HEK293T (cell line): ENCODE results near the gene C6.

Experiments used
- CTCF ChIA-PET: fragments of 350-600 bp; formaldehyde crosslinking; extraction: SDS; loops from one replicate; lab custom pipeline; 2021; ENCODE audit warnings: antibody characterized with exemption, inconsistent platforms; lab: Yijun Ruan, JAX
- POLR2A ChIA-PET: fragments of 350-600 bp; formaldehyde crosslinking; extraction: SDS; loops from one replicate; lab custom pipeline; 2020; ENCODE audit warnings: antibody characterized with exemption, inconsistent platforms; lab: Yijun Ruan, JAX
- DNase-seq: peaks from one replicate; pipeline ENCODE4 v3.0.0; 2012; ENCODE audit warnings: mixed read lengths; ENCODE audit errors: extremely low spot score
- ARNT ChIP-seq: fragments of 450-650 bp; IDR thresholded peaks from 2 replicates; pipeline ENCODE4 v1.6.1; 2017; ENCODE audit warnings: mild to moderate bottlenecking
- BHLHE40 ChIP-seq: fragments of 450-650 bp; IDR thresholded peaks from 2 replicates; pipeline ENCODE4 v1.6.1; 2016; ENCODE audit warnings: mild to moderate bottlenecking, moderate library complexity, borderline replicate concordance
- CTBP1 ChIP-seq: fragments of 450-650 bp; IDR thresholded peaks from 2 replicates; pipeline ENCODE4 v1.6.1; 2016; ENCODE audit warnings: borderline replicate concordance
- ELF4 ChIP-seq: fragments of 450-650 bp; IDR thresholded peaks from 2 replicates; pipeline ENCODE4 v1.6.1; 2017; ENCODE audit warnings: antibody characterized with exemption
- FOXA1 ChIP-seq: fragments of 450-650 bp; IDR thresholded peaks from 2 replicates; pipeline ENCODE4 v1.6.1; 2016; ENCODE audit warnings: mild to moderate bottlenecking
- FOXK2 ChIP-seq: fragments of 450-650 bp; IDR thresholded peaks from 2 replicates; pipeline ENCODE4 v1.6.1; 2016; ENCODE audit warnings: mild to moderate bottlenecking
- FOXM1 ChIP-seq: fragments of 450-650 bp; IDR thresholded peaks from 2 replicates; pipeline ENCODE4 v1.6.1; 2017; ENCODE audit warnings: mild to moderate bottlenecking, borderline replicate concordance
- HDGF ChIP-seq: fragments of 450-650 bp; IDR thresholded peaks from 2 replicates; pipeline ENCODE4 v1.6.1; 2017; ENCODE audit warnings: antibody characterized with exemption, borderline replicate concordance
- L3MBTL2 ChIP-seq: fragments of 450-650 bp; conservative IDR thresholded peaks from 2 replicates; pipeline ENCODE4 v1.6.1; 2016; ENCODE audit warnings: mild to moderate bottlenecking
- LEF1 ChIP-seq: fragments of 450-650 bp; IDR thresholded peaks from 2 replicates; pipeline ENCODE4 v1.6.1; 2017; ENCODE audit warnings: mild to moderate bottlenecking, borderline replicate concordance
- NFRKB ChIP-seq: fragments of 450-650 bp; IDR thresholded peaks from 2 replicates; pipeline ENCODE4 v1.6.1; 2016; ENCODE audit warnings: mild to moderate bottlenecking, moderate library complexity
- PKNOX1 ChIP-seq: fragments of 450-650 bp; IDR thresholded peaks from 2 replicates; pipeline ENCODE4 v1.6.1; 2016
- SP1 ChIP-seq: fragments of 450-650 bp; IDR thresholded peaks from 2 replicates; pipeline ENCODE4 v1.6.1; 2017
- SUZ12 ChIP-seq: fragments of 450-650 bp; IDR thresholded peaks from 2 replicates; pipeline ENCODE4 v1.6.1; 2016; ENCODE audit warnings: mild to moderate bottlenecking
- TARDBP ChIP-seq: fragments of 450-650 bp; IDR thresholded peaks from 2 replicates; pipeline ENCODE4 v1.6.1; 2016
- ZNF384 ChIP-seq: fragments of 450-650 bp; IDR thresholded peaks from 2 replicates; pipeline ENCODE4 v1.6.1; 2016

Gene C6

GRCh38 chr5:41157272-41157894 lies 55.9 kb downstream of the C6 start:
- ChIA-PET CTCF (no interaction called here), POLR2A (no interaction called here)
- DNase-seq, result no peak
- no peak for TF ChIP-seq FOXM1
- no peak for TF ChIP-seq TARDBP
- no peak for TF ChIP-seq HDGF
- TF ChIP-seq LEF1, result no peak
- TF ChIP-seq ARNT, result no peak
- no peak for TF ChIP-seq ELF4

GRCh38 chr5:41156739-41157138 lies 56.6 kb downstream of the C6 start:
- DNase-seq, result no peak
- ChIA-PET POLR2A (no interaction called here), CTCF (no interaction called here)
- no peak for TF ChIP-seq PKNOX1
- no peak for TF ChIP-seq BHLHE40
- TF ChIP-seq ARNT, result no peak
- no peak for TF ChIP-seq FOXA1
- TF ChIP-seq FOXK2, result no peak
- TF ChIP-seq NFRKB, result no peak
- TF ChIP-seq SUZ12, result no peak
- no peak for TF ChIP-seq ELF4
- no peak for TF ChIP-seq LEF1
- TF ChIP-seq ZNF384, result no peak
- TF ChIP-seq TARDBP, result no peak
- TF ChIP-seq SP1, result no peak
- no peak for TF ChIP-seq HDGF
- TF ChIP-seq CTBP1, result no peak
- TF ChIP-seq FOXM1, result no peak
- TF ChIP-seq L3MBTL2, result no peak

- TF ChIP-seq FOXM1, result no peak
- TF ChIP-seq SUZ12, result no peak
- no peak for TF ChIP-seq HDGF
- no peak for TF ChIP-seq CTBP1
- ChIA-PET CTCF (no interaction called here), POLR2A (no interaction called here)
- no peak for DNase-seq
Measured at GRCh38 chr5:41154491-41154890, 58.8 kb downstream of the C6 start.

DNA sequence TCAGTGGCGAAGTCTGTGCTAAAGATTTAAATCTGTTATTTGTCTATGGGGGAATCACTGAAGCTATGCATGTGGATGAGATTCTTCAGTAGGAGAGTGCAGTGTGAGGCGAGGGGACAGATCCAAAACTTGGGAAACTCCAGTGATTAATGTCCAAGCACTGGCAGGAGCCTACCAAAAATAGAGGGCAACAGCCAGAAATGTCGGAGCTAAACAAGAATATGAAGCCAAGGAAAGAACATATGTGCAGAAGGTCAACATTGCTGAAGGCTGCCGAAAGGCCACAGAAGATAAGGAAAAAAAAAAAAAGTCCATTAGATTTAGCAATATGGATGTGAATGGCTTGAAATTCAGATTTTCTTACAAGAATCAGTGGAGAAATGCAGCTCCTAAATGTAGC lies 61.8 kb downstream of the C6 start:
- no peak for DNase-seq
- TF ChIP-seq TARDBP, result no peak
- no peak for TF ChIP-seq LEF1
- TF ChIP-seq FOXM1, result no peak
- no peak for TF ChIP-seq SUZ12
- no peak for TF ChIP-seq FOXA1
- no peak for TF ChIP-seq ZNF384
- no peak for TF ChIP-seq L3MBTL2
- no peak for TF ChIP-seq BHLHE40
- TF ChIP-seq NFRKB, result no peak
- no peak for TF ChIP-seq HDGF
- no peak for TF ChIP-seq PKNOX1
- no peak for TF ChIP-seq FOXK2
- ChIA-PET CTCF (no interaction called here), POLR2A (no interaction called here)

DNA sequence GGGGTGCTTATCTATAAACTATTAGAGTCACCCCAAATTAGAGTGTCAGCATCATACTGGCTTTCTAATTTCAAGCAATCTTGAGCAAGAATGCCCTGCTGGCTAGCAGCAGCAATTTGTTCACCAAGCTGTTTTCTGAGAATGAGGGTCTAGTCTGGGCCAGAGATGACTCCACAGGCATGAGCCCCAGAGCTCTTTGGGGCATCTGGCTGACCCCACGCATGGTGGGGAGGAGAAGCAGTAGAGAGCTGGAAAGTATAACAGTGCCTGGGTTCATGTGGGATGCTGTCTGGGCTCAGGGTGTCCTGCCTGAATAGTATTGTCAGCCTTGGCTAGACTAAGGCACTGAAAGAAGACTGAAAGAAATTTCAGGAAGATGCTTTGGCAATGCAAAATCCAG lies 64.9 kb downstream of the C6 start:
- no peak for TF ChIP-seq FOXA1
- DNase-seq, result no peak
- ChIA-PET POLR2A (no interaction called here), CTCF (no interaction called here)

DNA sequence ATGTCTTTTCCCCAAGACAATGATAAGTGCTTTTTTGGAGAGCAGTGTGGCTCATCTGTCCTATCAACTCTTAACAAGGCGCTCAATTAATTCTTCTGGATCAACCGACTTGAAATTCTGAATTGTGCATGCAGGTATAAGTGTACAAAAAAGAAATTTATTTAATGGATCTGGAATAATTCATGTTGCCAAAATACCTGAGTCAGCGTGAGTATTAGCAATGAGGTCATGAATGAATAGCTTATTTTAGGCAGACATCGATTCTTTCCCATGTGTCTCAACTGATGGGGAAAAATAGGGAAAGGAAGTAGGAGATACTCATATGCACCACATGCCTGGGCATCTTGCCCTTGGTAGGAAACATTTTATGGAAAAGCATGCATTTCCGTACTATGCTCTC lies 68.0 kb downstream of the C6 start:
- POLR2A ChIA-PET, result no interaction called here
- DNase-seq, result no peak
- CTCF ChIA-PET, result no interaction called here
- TF ChIP-seq SUZ12 (no peak), L3MBTL2 (no peak), TARDBP (no peak), SP1 (no peak), ZNF384 (no peak), BHLHE40 (no peak), ARNT (no peak), PKNOX1 (no peak), NFRKB (no peak), FOXA1 (no peak), ELF4 (no peak), HDGF (no peak), FOXM1 (no peak), FOXK2 (no peak)
